GM12878 (cell line): Measurements from ENCODE around the gene HDAC5. TPM values are rescaled to one million over a fixed set of nuclear protein-coding genes. Genes with fewer than 3 reads are reported as not detected.
"Not testable (repeated sequence)": the region's sequence is repeated elsewhere in the genome, so short reads cannot be mapped to it uniquely, and the experiment has no call there.

Source experiments
- ATAC-seq: fragments of 200-7000 bp; cut with Tn5 transposase; 3 replicates; pipeline ENCODE4 v1.9.1; 2020; ENCODE audit warnings: mild to moderate bottlenecking, moderate library complexity
- BruUV-seq: library from RNA; stranded (reverse); fragments of 400-500 nt; replicated peaks from 2 replicates; lab custom pipeline; 2021; lab: Mats Ljungman, UMichigan
- CTCF ChIA-PET: fragments of 300-600 bp; sonication (Branson Sonifier 250); formaldehyde crosslinking; extraction: SDS; loops from one replicate; lab custom pipeline; 2021; ENCODE audit warnings: inconsistent platforms; lab: Yijun Ruan, JAX
- POLR2A ChIA-PET: fragments of 350-600 bp; formaldehyde crosslinking; extraction: SDS; loops from one replicate; lab custom pipeline; 2021; ENCODE audit warnings: inconsistent platforms; lab: Charles Lee
- RAD21 ChIA-PET: fragments of 300-600 bp; sonication (Branson Sonifier 250); formaldehyde crosslinking; loops from one replicate; lab custom pipeline; 2023; ENCODE audit warnings: antibody characterized with exemption; ENCODE audit not compliant: unreplicated experiment; lab: Charles Lee
- SMC1A ChIA-PET: fragments of 300-600 bp; sonication (Branson Sonifier 250); formaldehyde crosslinking; loops from one replicate; lab custom pipeline; 2023; ENCODE audit not compliant: unreplicated experiment, uncharacterized antibody; lab: Charles Lee
- DNase-seq: peaks from one replicate; pipeline ENCODE4 v3.0.0-alpha.2; 2011; ENCODE audit warnings: low read depth, low spot score
- FAIRE-seq: peaks from 3 replicates; lab custom pipeline; 2011; peaks lifted over from hg19 to GRCh38; lab: Jason Lieb, UNC
- H2AFZ ChIP-seq: 2 replicates; pipeline ENCODE4 v1.6.0; 2011; ENCODE audit warnings: low read depth, low read length, control low read depth; ENCODE audit not compliant: control insufficient read depth
- H3K27ac ChIP-seq: 2 replicates; pipeline ENCODE4 v1.5.1; 2011; ENCODE audit warnings: control low read depth; ENCODE audit not compliant: control insufficient read depth, insufficient read depth
- H3K27me3 ChIP-seq, 2 experiments: replicated peaks in 1 of 2; 2 replicates each; pipeline versions ENCODE4 v1.6.0 to v1.6.1; 2011; ENCODE audit warnings: low read length in 1 of 2; ENCODE audit not compliant: control insufficient read depth in 2 of 2, insufficient read depth in 2 of 2
- H3K36me3 ChIP-seq, 2 experiments: 2 replicates each; pipeline ENCODE4 v1.5.1; 2011; ENCODE audit warnings: low read length in 1 of 2; ENCODE audit not compliant: control insufficient read depth in 2 of 2, insufficient read depth in 2 of 2
- H3K4me1 ChIP-seq: 2 replicates; pipeline ENCODE4 v1.6.1; 2011; ENCODE audit warnings: mild to moderate bottlenecking, low read length, moderate library complexity, mixed read lengths; ENCODE audit not compliant: control insufficient read depth, insufficient read depth
- H3K4me2 ChIP-seq: 2 replicates; pipeline ENCODE4 v1.6.0; 2011; ENCODE audit warnings: control low read depth; ENCODE audit not compliant: control insufficient read depth, insufficient read depth
- H3K4me3 ChIP-seq: fragments of 200-600 bp; sonication (generic); 2 replicates; pipeline ENCODE4 v1.5.1; 2016
- H3K79me2 ChIP-seq: 2 replicates; pipeline ENCODE4 v1.6.0; 2011; ENCODE audit warnings: low read length; ENCODE audit not compliant: control insufficient read depth, insufficient read depth
- H3K9ac ChIP-seq: 2 replicates; pipeline ENCODE4 v1.8.0; 2011; ENCODE audit warnings: low read length, control low read depth, mixed read lengths; ENCODE audit not compliant: control insufficient read depth, insufficient read depth
- H3K9me3 ChIP-seq: replicated peaks from 3 replicates; pipeline ENCODE4 v1.5.1; 2011; ENCODE audit warnings: mild to moderate bottlenecking, low read length; ENCODE audit not compliant: control insufficient read depth, insufficient read depth
- H4K20me1 ChIP-seq: 2 replicates; pipeline ENCODE4 v1.6.0; 2011; ENCODE audit not compliant: control insufficient read depth, insufficient read depth
- EZH2 ChIP-seq: IDR thresholded peaks from 2 replicates; pipeline ENCODE4 v1.6.1; 2012; ENCODE audit warnings: low read depth, mild to moderate bottlenecking, control low read depth, inconsistent platforms, low read length, borderline replicate concordance; ENCODE audit not compliant: control insufficient read depth
- KDM1A ChIP-seq: fragments of 200-600 bp; sonication (generic); IDR thresholded peaks from 2 replicates; pipeline ENCODE4 v1.6.1; 2016; ENCODE audit warnings: borderline replicate concordance
- NR2C2 ChIP-seq: IDR thresholded peaks from 2 replicates; pipeline ENCODE4 v1.6.1; 2011; ENCODE audit warnings: borderline replicate concordance, low read depth; ENCODE audit not compliant: control insufficient read depth, insufficient read length
- PRDM15 ChIP-seq: fragments of 450-650 bp; formaldehyde crosslinking; IDR thresholded peaks from 2 replicates; pipeline ENCODE4 v1.4.0; 2020; ENCODE audit warnings: mild to moderate bottlenecking, moderate library complexity
- SIX5 ChIP-seq: IDR thresholded peaks from 2 replicates; pipeline ENCODE4 v1.6.1; 2011; ENCODE audit warnings: mild to moderate bottlenecking, low read depth, low read length, moderate library complexity; ENCODE audit not compliant: severe bottlenecking
- WGBS: methylation state at CpG from one replicate; pipeline ENCODE4 v1.1.6; 2016; ENCODE audit warnings: low lambda C conversion rate; ENCODE audit not compliant: insufficient replicate concordance, insufficient coverage; ENCODE audit errors: missing lambda C conversion rate; 5-methylcytosine and 5-hydroxymethylcytosine counted together
- in situ Hi-C: fragments of 300-500 bp; cut with MboI; formaldehyde crosslinking; loops from 9 replicates; pipeline ENCODE4 v1.14.3; 2018; ENCODE audit warnings: mixed read lengths
- intact Hi-C: fragments of 100-400 bp; cut with micrococcal nuclease; formaldehyde crosslinking; loops from one replicate; pipeline ENCODE4 v1.14.2; 2022; ENCODE audit not compliant: unreplicated experiment
- polyA plus RNA-seq, 11 experiments: library from polyadenylated mRNA; depleted of rRNA in 4 of 11; unstranded in 6 of 11; stranded (reverse) in 5 of 11; fragments of >200 nt; fragmentation: Nextera tagmentation in 4 of 11; fragmentation: Illumina TruSeq in 1 of 11; extraction: Ambion mirVana in 4 of 11; extraction: Trizol in 1 of 11; gene quantifications; 1 replicate in 1 of 11; 2 replicates in 10 of 11; pipeline versions ENCODE4 v1.2.1 to v1.2.3, GENCODE V29; 2011 to 2016; ENCODE audit warnings: inconsistent platforms in 2 of 11, missing spikeins in 2 of 11, low read depth in 1 of 11
- total RNA-seq, 4 experiments: library from RNA; depleted of rRNA in 3 of 4; stranded (reverse); fragments of >200 nt in 3 of 4; fragmentation: Illumina TruSeq in 1 of 4; extraction: Trizol in 1 of 4; gene quantifications; 2 replicates each; pipeline versions ENCODE4 v1.2.1 to v1.2.3, GENCODE V29; 2013 to 2021
- TF ChIP-seq, protein P1 (sequence below): fragments of 450-650 bp; formaldehyde crosslinking; IDR thresholded peaks from 2 replicates; pipeline ENCODE4 v1.4.0; 2022; ENCODE audit warnings: mild to moderate bottlenecking, moderate library complexity

The HDAC5 gene
- total and polyA plus RNA-seq, 10 of the 15 experiments (the other 5 are each of a cell fraction or from before 2014, with no cell fraction given) = 1.1 to 58.0 (median 27.3) TPM

DNA sequence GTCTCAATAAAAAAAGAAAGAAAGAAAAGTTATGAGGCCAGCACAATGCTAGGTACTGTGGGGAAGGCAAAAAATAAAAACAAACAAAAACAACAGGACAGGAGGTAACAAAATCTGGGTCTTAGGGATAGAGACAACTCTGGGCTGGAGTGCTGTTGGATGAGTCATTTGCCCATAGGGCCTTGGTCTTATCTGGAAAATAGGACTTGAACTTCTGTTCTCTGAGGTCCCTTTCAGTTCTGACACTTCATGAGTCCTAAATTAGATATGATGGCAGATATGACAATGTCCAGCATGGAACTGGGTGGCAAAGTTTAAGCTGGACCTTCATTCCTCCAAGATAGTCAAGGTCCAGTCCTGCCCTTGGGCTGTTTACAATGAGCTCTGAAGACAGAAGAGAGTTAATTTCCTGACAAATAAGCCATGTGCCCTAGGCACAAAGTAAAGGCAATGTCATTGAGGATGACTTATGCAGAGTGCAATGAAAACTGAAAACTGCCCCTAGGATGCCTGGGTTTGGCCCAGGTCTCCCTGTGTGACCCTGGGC lies 8.9 kb upstream of the HDAC5 start:
- ChIA-PET SMC1A (interaction anchor here (0.7 to 1.8 kb wide), 3 partner anchors 9 to 124 kb away, joined by 3 to 5 read pairs (median 3); partner anchors contain the start of gene HDAC5), POLR2A (interaction anchor here (0.6 to 1.4 kb wide), 2 partner anchors 9 to 204 kb away, joined by 4 read pairs; partner anchors contain the start of gene HDAC5)
- ATAC-seq (peak; percentile 61), FAIRE-seq (no peak)
- H3K4me2 ChIP-seq = 0 out of 2 replicates have a peak overlapping the region, but pooled peaks have one; percentile 35
- no peak overlapping the region for H3K9ac ChIP-seq
- no peaks in the 10 kb centered on the region for H3K9me3 ChIP-seq
- H3K27me3 ChIP-seq = no peaks in the 10 kb centered on the region; a peak in 1 of 4 replicates
- peak overlapping the region; percentile 64 for H2AFZ ChIP-seq
- no TSS peak for BruUV-seq
- TF ChIP-seq, protein P1, sequence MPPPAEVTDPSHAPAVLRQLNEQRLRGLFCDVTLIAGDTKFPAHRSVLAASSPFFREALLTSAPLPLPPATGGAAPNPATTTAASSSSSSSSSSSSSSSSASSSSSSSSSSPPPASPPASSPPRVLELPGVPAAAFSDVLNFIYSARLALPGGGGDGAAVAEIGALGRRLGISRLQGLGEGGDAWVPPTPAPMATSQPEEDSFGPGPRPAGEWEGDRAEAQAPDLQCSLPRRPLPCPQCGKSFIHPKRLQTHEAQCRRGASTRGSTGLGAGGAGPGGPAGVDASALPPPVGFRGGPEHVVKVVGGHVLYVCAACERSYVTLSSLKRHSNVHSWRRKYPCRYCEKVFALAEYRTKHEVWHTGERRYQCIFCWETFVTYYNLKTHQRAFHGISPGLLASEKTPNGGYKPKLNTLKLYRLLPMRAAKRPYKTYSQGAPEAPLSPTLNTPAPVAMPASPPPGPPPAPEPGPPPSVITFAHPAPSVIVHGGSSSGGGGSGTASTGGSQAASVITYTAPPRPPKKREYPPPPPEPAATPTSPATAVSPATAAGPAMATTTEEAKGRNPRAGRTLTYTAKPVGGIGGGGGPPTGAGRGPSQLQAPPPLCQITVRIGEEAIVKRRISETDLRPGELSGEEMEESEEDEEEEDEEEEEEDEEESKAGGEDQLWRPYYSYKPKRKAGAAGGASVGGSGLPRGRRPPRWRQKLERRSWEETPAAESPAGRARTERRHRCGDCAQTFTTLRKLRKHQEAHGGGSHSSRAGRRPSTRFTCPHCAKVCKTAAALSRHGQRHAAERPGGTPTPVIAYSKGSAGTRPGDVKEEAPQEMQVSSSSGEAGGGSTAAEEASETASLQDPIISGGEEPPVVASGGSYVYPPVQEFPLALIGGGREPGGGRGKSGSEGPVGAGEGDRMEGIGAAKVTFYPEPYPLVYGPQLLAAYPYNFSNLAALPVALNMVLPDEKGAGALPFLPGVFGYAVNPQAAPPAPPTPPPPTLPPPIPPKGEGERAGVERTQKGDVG (CRISPR knock-in tag) = no peak
- TF ChIP-seq EZH2 (no peak), SIX5 (no peak), PRDM15 (no peak), KDM1A (no peak), NR2C2 (no peak)
- TF ChIP-seq, all 136 proteins: peak for 0
- in situ Hi-C loops = no loop called here
- no peaks in the 10 kb centered on the region for H3K79me2 ChIP-seq
- no peaks in the 10 kb centered on the region for H4K20me1 ChIP-seq
- peaks cover 9% of the 10 kb centered on the region for H3K4me1 ChIP-seq
- H3K36me3 ChIP-seq = no peaks in the 10 kb centered on the region
- no peak for DNase-seq
- H3K27ac ChIP-seq = peak overlapping the region; percentile 19
- ChIA-PET CTCF (interaction anchor here (0.6 to 2.7 kb wide), 5 partner anchors 9 to 254 kb away, joined by 3 to 12 read pairs (median 6); partner anchors contain the start of gene HDAC5), RAD21 (no interaction called here)
- no peak overlapping the region for H3K4me3 ChIP-seq
- intact Hi-C loops = no loop called here

GRCh38 chr17:44131372-44131771 lies 7.9 kb upstream of the HDAC5 start:
- H3K4me1 ChIP-seq, H3K9me3 ChIP-seq, intact Hi-C loops, H3K9ac ChIP-seq, BruUV-seq, H4K20me1 ChIP-seq, H2AFZ ChIP-seq, SMC1A ChIA-PET, H3K4me2 ChIP-seq, ATAC-seq, H3K79me2 ChIP-seq, RAD21 ChIA-PET, DNase-seq, in situ Hi-C loops, H3K4me3 ChIP-seq, H3K36me3 ChIP-seq, H3K27me3 ChIP-seq, H3K27ac ChIP-seq, FAIRE-seq: not testable (repeated sequence)
- ChIA-PET CTCF (interaction anchor here (0.9 to 2.7 kb wide), 2 partner anchors 20 to 37 kb away, joined by 3 to 12 read pairs; no protein-coding TSS in a partner anchor), POLR2A (interaction anchor here (0.6 to 1.4 kb wide), 2 partner anchors 8 to 13 kb away, joined by 3 to 4 read pairs; partner anchors contain the start of gene HDAC5)
- WGBS = 87% methylated on average over 12 of the region's 12 CpGs
